HepG2 (cell line): ENCODE data around the gene CFAP210. TPM values are rescaled to one million over a fixed set of nuclear protein-coding genes. Genes with fewer than 3 reads are reported as not detected.

ENCODE experiments used
- ATAC-seq: fragments of 200-7000 bp; cut with Tn5 transposase; 3 replicates; pipeline ENCODE4 v1.9.1; 2020; ENCODE audit warnings: mild to moderate bottlenecking, moderate library complexity
- BruUV-seq: library from RNA; stranded (reverse); fragments of 400-500 nt; replicated peaks from 2 replicates; lab custom pipeline; 2021; lab: Mats Ljungman, UMichigan
- CTCF ChIA-PET: fragments of 300-600 bp; formaldehyde crosslinking; extraction: SDS; loops from one replicate; lab custom pipeline; 2021; ENCODE audit warnings: low total read pairs, inconsistent platforms, low intra/inter-chr PET ratio; lab: Yijun Ruan, JAX
- POLR2A ChIA-PET: fragments of 350-600 bp; sonication (Branson Sonifier 250); formaldehyde crosslinking; loops from one replicate; lab custom pipeline; 2020; ENCODE audit warnings: antibody characterized with exemption, inconsistent platforms; lab: Yijun Ruan, JAX
- DNase-seq: peaks from one replicate; pipeline ENCODE4 v3.0.0-alpha.2; 2015; ENCODE audit warnings: low spot score
- FAIRE-seq: peaks from 3 replicates; lab custom pipeline; 2011; peaks lifted over from hg19 to GRCh38; lab: Jason Lieb, UNC
- H2AFZ ChIP-seq: one replicate; pipeline ENCODE4 v1.6.1; 2011; ENCODE audit warnings: low read length, inconsistent platforms
- H3K27ac ChIP-seq: fragments of 300-600 bp; 3 replicates; pipeline ENCODE4 v1.8.0; 2011; ENCODE audit warnings: mixed run types, mild to moderate bottlenecking, mixed read lengths, low read length, inconsistent platforms; ENCODE audit not compliant: insufficient read depth; ENCODE audit errors: extremely low read length
- H3K27me3 ChIP-seq, 2 experiments: fragments of 200-600 bp in 1 of 2; 2 replicates in 1 of 2; 3 replicates in 1 of 2; pipeline versions ENCODE4 v1.6.0 to v1.8.0; 2011; ENCODE audit warnings: low read length in 2 of 2, mild to moderate bottlenecking in 2 of 2, moderate library complexity in 2 of 2, inconsistent platforms in 1 of 2; ENCODE audit not compliant: insufficient read depth in 2 of 2, control insufficient read depth in 1 of 2
- H3K36me3 ChIP-seq, 2 experiments: fragments of 200-600 bp in 1 of 2; replicated peaks in 1 of 2; 2 replicates in 1 of 2; 3 replicates in 1 of 2; pipeline versions ENCODE4 v1.5.1 to v1.8.0; 2011; ENCODE audit warnings: low read length in 2 of 2, inconsistent platforms in 1 of 2; ENCODE audit not compliant: insufficient read depth in 2 of 2, control insufficient read depth in 1 of 2
- H3K4me1 ChIP-seq: 2 replicates; pipeline ENCODE4 v1.5.1; 2012; ENCODE audit warnings: low read length, inconsistent platforms; ENCODE audit not compliant: insufficient read depth
- H3K4me2 ChIP-seq: 2 replicates; pipeline ENCODE4 v1.6.0; 2011; ENCODE audit warnings: low read depth, low read length, inconsistent platforms
- H3K4me3 ChIP-seq, 3 experiments: fragments of 200-600 bp in 1 of 3; sonication (generic), shearing (Covaris generic) in 1 of 3; replicated peaks in 1 of 3; 2 replicates each; pipeline ENCODE4 v1.5.1; 2011 to 2016; ENCODE audit warnings: low read length in 3 of 3, inconsistent platforms in 2 of 3, low read depth in 2 of 3, mild to moderate bottlenecking in 2 of 3, control low read depth in 1 of 3, mixed read lengths in 1 of 3; ENCODE audit not compliant: insufficient read depth in 1 of 3
- H3K79me2 ChIP-seq: one replicate; pipeline ENCODE4 v1.6.1; 2011; ENCODE audit warnings: low read length, inconsistent platforms; ENCODE audit not compliant: insufficient read depth
- H3K9ac ChIP-seq: 2 replicates; pipeline ENCODE4 v1.6.0; 2011; ENCODE audit warnings: mild to moderate bottlenecking, low read depth, low read length, inconsistent platforms; ENCODE audit not compliant: insufficient read depth
- H3K9me3 ChIP-seq: 2 replicates; pipeline ENCODE4 v1.5.1; 2012; ENCODE audit warnings: mild to moderate bottlenecking, low read length
- H4K20me1 ChIP-seq: 2 replicates; pipeline ENCODE4 v1.6.0; 2011; ENCODE audit warnings: inconsistent platforms, mild to moderate bottlenecking, low read length, moderate library complexity; ENCODE audit not compliant: insufficient read depth
- ESRRA ChIP-seq: sonication (generic); formaldehyde crosslinking; IDR thresholded peaks from 2 replicates; pipeline ENCODE4 v1.5.1; 2020; ENCODE audit warnings: mild to moderate bottlenecking, low read depth, missing genetic modification reagents
- MATR3 ChIP-seq: sonication (generic); formaldehyde crosslinking; IDR thresholded peaks from 2 replicates; pipeline ENCODE4 v1.4.0; 2020; ENCODE audit warnings: missing genetic modification reagents
- PITX1 ChIP-seq: sonication (generic); formaldehyde crosslinking; IDR thresholded peaks from 2 replicates; pipeline ENCODE4 v1.5.1; 2020; ENCODE audit warnings: mild to moderate bottlenecking, missing genetic modification reagents
- POLR2A ChIP-seq, 2 experiments: IDR thresholded peaks; 2 replicates each; pipeline ENCODE4 v1.6.1; 2011; ENCODE audit warnings: low read depth in 2 of 2, low read length in 2 of 2, mild to moderate bottlenecking in 1 of 2, moderate library complexity in 1 of 2; ENCODE audit not compliant: insufficient read depth in 1 of 2
- RELA ChIP-seq: sonication (generic); formaldehyde crosslinking; IDR thresholded peaks from 2 replicates; pipeline ENCODE4 v1.4.0; 2020; ENCODE audit warnings: missing genetic modification reagents
- SKI ChIP-seq: fragments of 450-650 bp; IDR thresholded peaks from one replicate; pipeline ENCODE4 v1.6.1; 2018; ENCODE audit warnings: mild to moderate bottlenecking; ENCODE audit not compliant: partially characterized antibody
- TBL1XR1 ChIP-seq: fragments of 150-350 bp; IDR thresholded peaks from 2 replicates; pipeline ENCODE4 v1.6.1; 2014; ENCODE audit warnings: borderline replicate concordance, low read length; ENCODE audit not compliant: partially characterized antibody
- TFDP2 ChIP-seq: sonication (generic); formaldehyde crosslinking; IDR thresholded peaks from 2 replicates; pipeline ENCODE4 v1.4.0; 2020; ENCODE audit warnings: missing genetic modification reagents
- TSC22D2 ChIP-seq: sonication (generic); formaldehyde crosslinking; IDR thresholded peaks from 2 replicates; pipeline ENCODE4 v1.5.1; 2020; ENCODE audit warnings: missing genetic modification reagents, mild to moderate bottlenecking, borderline replicate concordance
- ZNF12 ChIP-seq: sonication (generic); formaldehyde crosslinking; IDR thresholded peaks from 2 replicates; pipeline ENCODE4 v1.5.0; 2020; ENCODE audit warnings: missing genetic modification reagents
- ZNF282 ChIP-seq: fragments of 450-650 bp; IDR thresholded peaks from 2 replicates; pipeline ENCODE4 v1.6.1; 2018; ENCODE audit not compliant: partially characterized antibody
- ZNF552 ChIP-seq: sonication (generic); formaldehyde crosslinking; IDR thresholded peaks from 2 replicates; pipeline ENCODE4 v1.9.0; 2022; ENCODE audit warnings: missing genetic modification reagents, mild to moderate bottlenecking, borderline replicate concordance
- ZNF879 ChIP-seq: sonication (generic); formaldehyde crosslinking; IDR thresholded peaks from 2 replicates; pipeline ENCODE4 v1.8.1; 2023; ENCODE audit warnings: missing genetic modification reagents
- WGBS: methylation state at CpG from one replicate; pipeline ENCODE4 v1.1.6; 2017; ENCODE audit warnings: low lambda C conversion rate; 5-methylcytosine and 5-hydroxymethylcytosine counted together
- in situ Hi-C: cut with HindIII; loops from 2 replicates; pipeline ENCODE4 v1.10.0; 2017; ENCODE audit warnings: low pct_unique_long_range_greater_than_20kb; ENCODE audit not compliant: extremely low pct_ligation_motif_present
- intact Hi-C: fragments of 100-400 bp; cut with micrococcal nuclease; formaldehyde crosslinking; loops from one replicate; pipeline ENCODE4 v1.10.0; 2022; ENCODE audit not compliant: unreplicated experiment
- polyA plus RNA-seq, 8 experiments: library from polyadenylated mRNA; depleted of rRNA in 3 of 8; stranded (reverse) in 7 of 8; unstranded in 1 of 8; fragments of >200 nt; fragmentation: Illumina TruSeq in 4 of 8; extraction: Trizol in 4 of 8; gene quantifications; 2 replicates each; pipeline versions ENCODE4 v1.2.1 to v1.2.3, GENCODE V29; 2011 to 2016; ENCODE audit warnings: low read depth in 4 of 8, missing spikeins in 1 of 8, mixed read lengths in 1 of 8; ENCODE audit not compliant: insufficient read depth in 1 of 8
- total RNA-seq, 5 experiments: library from RNA; depleted of rRNA; stranded (reverse); fragments of >200 nt; fragmentation: Illumina TruSeq; extraction: Trizol; gene quantifications; 2 replicates each; pipeline ENCODE4 v1.2.3, GENCODE V29; 2016; ENCODE audit warnings: low read depth in 1 of 5

The CFAP210 gene
- total and polyA plus RNA-seq, 2 of the 13 experiments (the other 11 are each of a cell fraction or from before 2014, with no cell fraction given) = 0.18 TPM; not detected in 1

GRCh38 chr2:169664978-169665930, 29.0 kb downstream of the CFAP210 start (continued):
- TF ChIP-seq ZNF552 (CRISPR knock-in tag) = no peak
- TF ChIP-seq TSC22D2 = no peak
- TF ChIP-seq POLR2A (IDR thresholded peaks at IDR 0.05; ENCODE audit: insufficient read depth in 1 of 2, low read depth in 2 of 2, low read length in 2 of 2) = no peak
- TF ChIP-seq, all 625 proteins: peak for 0

- Histone ChIP-seq H3K4me1 (no peaks in the 10 kb centered on the region), H3K9ac (no peak overlapping the region), H2AFZ (no peak overlapping the region), H3K27ac (no peak overlapping the region), H3K79me2 (no peaks in the 10 kb centered on the region), H4K20me1 (no peaks in the 10 kb centered on the region), H3K4me3 (no peak overlapping the region), H3K27me3 (no peaks in the 10 kb centered on the region), H3K36me3 (no peaks in the 10 kb centered on the region), H3K9me3 (no peaks in the 10 kb centered on the region), H3K4me2 (no peak overlapping the region)
- BruUV-seq = no TSS peak
- intact Hi-C loops (no loop called here), in situ Hi-C loops (no loop called here)
- FAIRE-seq (no peak), ATAC-seq (no peak), DNase-seq (no peak)
- 17% methylated on average over 1 of the region's 1 CpG for WGBS
- ChIA-PET CTCF (no interaction called here), POLR2A (no interaction called here)
- TF ChIP-seq ESRRA (CRISPR knock-in tag) (no peak), ZNF12 (CRISPR knock-in tag) (no peak), MATR3 (CRISPR knock-in tag) (no peak), TFDP2 (CRISPR knock-in tag) (no peak), RELA (CRISPR knock-in tag) (no peak), SKI (no peak), ZNF282 (no peak), ZNF879 (CRISPR knock-in tag) (no peak), PITX1 (CRISPR knock-in tag) (no peak), TBL1XR1 (no peak)
These were observed 29.6 kb downstream of the CFAP210 start for GRCh38 chr2:169664600-169664977.
